Measurements from ENCODE around the gene HOXC4. TPM values are rescaled to one million over a fixed set of nuclear protein-coding genes. Genes with fewer than 3 reads are reported as not detected.
A peak's percentile ranks its signal among the peaks of the same experiment; 100 is the strongest.
"Not testable (repeated sequence)": the region's sequence is repeated elsewhere in the genome, so short reads cannot be mapped to it uniquely, and the experiment has no call there.

Gene HOXC4
- total RNA-seq, 2 donors from 2014 or later, result 0.16 TPM; not detected in 1

- no peak for ATAC-seq (replicated peaks)
- Mint-ChIP-seq H3K9me3 (no peaks in the 10 kb centered on the region), H3K27me3 (peaks cover 45% of the 10 kb centered on the region), H3K4me1 (no peaks in the 10 kb centered on the region), H3K4me3 (no peak overlapping the region), H3K36me3 (ENCODE audit: low read depth) (no peaks in the 10 kb centered on the region), H3K27ac (no peak overlapping the region)
These were observed 12.0 kb downstream of the HOXC4 start for GRCh38 chr12:54065677-54066076.

- no peaks in the 10 kb centered on the region for H3K36me3 Mint-ChIP-seq (ENCODE audit: low read depth)
- peaks cover 38% of the 10 kb centered on the region for H3K27me3 Mint-ChIP-seq
- H3K9me3 Mint-ChIP-seq, result no peaks in the 10 kb centered on the region
- H3K4me1 Mint-ChIP-seq, result no peaks in the 10 kb centered on the region
- no peak for ATAC-seq (replicated peaks)
- no peak overlapping the region for H3K4me3 Mint-ChIP-seq
- no peak overlapping the region for H3K27ac Mint-ChIP-seq
These were observed 12.8 kb downstream of the HOXC4 start for GRCh38 chr12:54066408-54066807.

- H3K36me3 Mint-ChIP-seq (ENCODE audit: low read depth), result no peaks in the 10 kb centered on the region
- no peaks in the 10 kb centered on the region for H3K9me3 Mint-ChIP-seq
- H3K4me3 Mint-ChIP-seq, result no peak overlapping the region
- H3K4me1 Mint-ChIP-seq, result no peaks in the 10 kb centered on the region
- peaks cover 22% of the 10 kb centered on the region for H3K27me3 Mint-ChIP-seq
- no peak overlapping the region for H3K27ac Mint-ChIP-seq
- no peak for ATAC-seq (replicated peaks)
These were observed 14.9 kb downstream of the HOXC4 start for GRCh38 chr12:54068418-54069070.

GRCh38 chr12:54071942-54072341 lies 18.3 kb downstream of the HOXC4 start:
- ATAC-seq (replicated peaks), result no peak
- no peak overlapping the region for H3K4me3 Mint-ChIP-seq

GRCh38 chr12:54074308-54074707 lies 20.7 kb downstream of the HOXC4 start:
- H3K27me3 Mint-ChIP-seq, result peaks cover 15% of the 10 kb centered on the region
- ATAC-seq (replicated peaks), result no peak
- H3K27ac Mint-ChIP-seq, result no peak overlapping the region
- no peaks in the 10 kb centered on the region for H3K4me1 Mint-ChIP-seq
- no peaks in the 10 kb centered on the region for H3K9me3 Mint-ChIP-seq
- no peaks in the 10 kb centered on the region for H3K36me3 Mint-ChIP-seq (ENCODE audit: low read depth)
- no peak overlapping the region for H3K4me3 Mint-ChIP-seq

More at GRCh38 chr12:54071942-54072341, 18.3 kb downstream of the HOXC4 start:
- H3K27me3 Mint-ChIP-seq, result peaks cover 18% of the 10 kb centered on the region
- H3K9me3 Mint-ChIP-seq, result no peaks in the 10 kb centered on the region
- no peaks in the 10 kb centered on the region for H3K36me3 Mint-ChIP-seq (ENCODE audit: low read depth)
- H3K27ac Mint-ChIP-seq, result no peak overlapping the region
- no peaks in the 10 kb centered on the region for H3K4me1 Mint-ChIP-seq

GRCh38 chr12:54075409-54075808 lies 21.8 kb downstream of the HOXC4 start:
- Mint-ChIP-seq H3K4me1 (no peaks in the 10 kb centered on the region), H3K27ac (no peak overlapping the region), H3K36me3 (ENCODE audit: low read depth) (no peaks in the 10 kb centered on the region), H3K4me3 (no peak overlapping the region), H3K9me3 (no peaks in the 10 kb centered on the region), H3K27me3 (peaks cover 16% of the 10 kb centered on the region)
- no peak for ATAC-seq (replicated peaks)

GRCh38 chr12:54075974-54076373 lies 22.3 kb downstream of the HOXC4 start:
- H3K36me3 Mint-ChIP-seq (ENCODE audit: low read depth), result no peaks in the 10 kb centered on the region
- H3K27ac Mint-ChIP-seq, result no peak overlapping the region
- H3K27me3 Mint-ChIP-seq, result peaks cover 19% of the 10 kb centered on the region
- H3K4me1 Mint-ChIP-seq, result no peaks in the 10 kb centered on the region
- no peak overlapping the region for H3K4me3 Mint-ChIP-seq
- no peaks in the 10 kb centered on the region for H3K9me3 Mint-ChIP-seq
- no peak for ATAC-seq (replicated peaks)

GRCh38 chr12:54077843-54078242 lies 24.2 kb downstream of the HOXC4 start:
- H3K27me3 Mint-ChIP-seq, result peaks cover 26% of the 10 kb centered on the region
- H3K27ac Mint-ChIP-seq; H3K4me1 Mint-ChIP-seq; H3K9me3 Mint-ChIP-seq; H3K4me3 Mint-ChIP-seq; H3K36me3 Mint-ChIP-seq (ENCODE audit: low read depth); ATAC-seq (replicated peaks): not testable (repeated sequence)

GRCh38 chr12:54079115-54079514 lies 25.5 kb downstream of the HOXC4 start:
- not testable (repeated sequence) for H3K4me1 Mint-ChIP-seq; ATAC-seq (replicated peaks); H3K4me3 Mint-ChIP-seq; H3K9me3 Mint-ChIP-seq; H3K36me3 Mint-ChIP-seq (ENCODE audit: low read depth); H3K27ac Mint-ChIP-seq
- H3K27me3 Mint-ChIP-seq, result peaks cover 25% of the 10 kb centered on the region

GRCh38 chr12:54080008-54080924 lies 26.6 kb downstream of the HOXC4 start:
- H3K9me3 Mint-ChIP-seq; ATAC-seq (replicated peaks); H3K4me1 Mint-ChIP-seq; H3K27ac Mint-ChIP-seq; H3K36me3 Mint-ChIP-seq (ENCODE audit: low read depth): not testable (repeated sequence)
- Mint-ChIP-seq H3K4me3 (peak overlapping the region; percentile 84), H3K27me3 (peaks cover 20% of the 10 kb centered on the region)

- Mint-ChIP-seq H3K4me3 (peak overlapping the region; percentile 84), H3K27me3 (peaks cover 21% of the 10 kb centered on the region), H3K27ac (peak overlapping the region; percentile 75)
- H3K4me1 Mint-ChIP-seq; ATAC-seq (replicated peaks); H3K9me3 Mint-ChIP-seq; H3K36me3 Mint-ChIP-seq (ENCODE audit: low read depth): not testable (repeated sequence)
These were observed 27.4 kb downstream of the HOXC4 start for GRCh38 chr12:54081053-54081514.

- H3K27me3 Mint-ChIP-seq, result peaks cover 28% of the 10 kb centered on the region
- H3K4me3 Mint-ChIP-seq, result peak overlapping the region; percentile 84
- H3K27ac Mint-ChIP-seq, result peak overlapping the region; percentile 75
- not testable (repeated sequence) for H3K36me3 Mint-ChIP-seq (ENCODE audit: low read depth); H3K9me3 Mint-ChIP-seq; H3K4me1 Mint-ChIP-seq; ATAC-seq (replicated peaks)
These were observed 28.2 kb downstream of the HOXC4 start for GRCh38 chr12:54081581-54082396.

- H3K27ac Mint-ChIP-seq, result no peak overlapping the region
- H3K4me1 Mint-ChIP-seq, result peaks cover 7% of the 10 kb centered on the region
- ATAC-seq (replicated peaks), result no peak
- H3K36me3 Mint-ChIP-seq (ENCODE audit: low read depth), result no peaks in the 10 kb centered on the region
- peaks cover 28% of the 10 kb centered on the region for H3K27me3 Mint-ChIP-seq
- no peaks in the 10 kb centered on the region for H3K9me3 Mint-ChIP-seq
- H3K4me3 Mint-ChIP-seq, result peak overlapping the region; percentile 84
These were observed 28.8 kb downstream of the HOXC4 start for GRCh38 chr12:54082397-54082892.

GRCh38 chr12:54088011-54088410 lies 34.4 kb downstream of the HOXC4 start:
- not testable (repeated sequence) for H3K9me3 Mint-ChIP-seq; H3K4me1 Mint-ChIP-seq; ATAC-seq (replicated peaks); H3K36me3 Mint-ChIP-seq (ENCODE audit: low read depth); H3K27ac Mint-ChIP-seq; H3K4me3 Mint-ChIP-seq
- H3K27me3 Mint-ChIP-seq, result peaks cover 51% of the 10 kb centered on the region

All from activated T-helper 17 cell treated with anti-CD3 and anti-CD28 coated beads, Interleukin-2, amount 50 U/mL, for 72 hours (primary cell).